TTC549 (cell line): ENCODE results near the gene HBD.
"Not testable (repeated sequence)": the region's sequence is repeated elsewhere in the genome, so short reads cannot be mapped to it uniquely, and the experiment has no call there.

Experiments used
- FAIRE-seq: peaks from 2 replicates; lab custom pipeline; 2012; peaks lifted over from hg19 to GRCh38; lab: Jason Lieb, UNC

Gene HBD

DNA sequence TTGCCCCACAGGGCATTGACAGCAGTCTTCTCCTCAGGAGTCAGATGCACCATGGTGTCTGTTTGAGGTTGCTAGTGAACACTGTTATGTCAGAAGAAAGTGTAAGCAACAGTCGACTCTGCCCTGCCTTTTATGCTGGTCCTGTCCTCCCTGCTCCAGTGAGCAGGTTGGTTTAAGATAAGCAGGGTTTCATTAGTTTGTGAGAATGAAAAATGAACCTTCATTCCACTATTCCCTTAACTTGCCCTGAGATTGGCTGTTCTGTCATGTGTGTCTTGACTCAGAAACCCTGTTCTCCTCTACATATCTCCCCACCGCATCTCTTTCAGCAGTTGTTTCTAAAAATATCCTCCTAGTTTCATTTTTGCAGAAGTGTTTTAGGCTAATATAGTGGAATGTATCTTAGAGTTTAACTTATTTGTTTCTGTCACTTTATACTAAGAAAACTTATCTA, at the start of gene HBD:
TSS of gene HBD (minus strand) at position 103 of the 454 bp plus-strand sequence. CDS start at position 53, 50 bp downstream.
- no peak for FAIRE-seq

DNA sequence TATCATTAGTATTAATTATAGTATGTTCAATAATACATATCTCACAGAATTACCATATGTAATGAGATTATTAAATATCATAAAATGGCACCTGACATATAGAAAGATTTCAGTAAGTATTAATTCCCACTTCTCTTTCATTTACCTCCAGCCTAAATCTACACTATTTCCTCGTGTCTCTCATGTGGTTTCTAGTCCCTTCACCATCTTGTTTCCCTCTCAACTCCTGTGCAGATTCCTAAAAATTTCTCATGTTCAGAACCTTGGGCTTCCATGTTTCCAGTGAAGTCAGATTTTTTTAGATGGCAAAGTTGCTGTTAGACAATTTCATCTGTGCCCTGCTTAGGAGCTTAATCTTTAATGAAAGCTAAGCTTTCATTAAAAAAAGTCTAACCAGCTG, 49.6 kb upstream of the HBD start:
- FAIRE-seq, result no peak

DNA sequence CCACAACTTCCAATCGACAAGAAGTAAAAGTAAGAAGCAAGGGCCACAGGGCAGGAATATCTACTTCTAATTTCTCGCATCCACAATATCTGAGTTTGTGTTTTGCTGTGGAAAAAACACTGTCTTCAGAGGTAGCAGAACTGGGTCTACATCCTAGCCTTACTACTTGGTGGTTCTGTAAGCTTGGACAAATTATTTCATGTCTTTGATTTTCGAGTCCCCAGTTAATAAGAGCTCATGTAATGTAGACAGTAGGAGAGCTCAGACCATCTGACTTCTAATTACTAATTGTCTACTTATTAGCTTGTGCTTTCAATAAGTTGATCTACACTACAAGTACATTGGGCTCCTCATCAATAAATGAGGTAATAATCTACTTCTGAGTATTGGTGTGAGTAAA, 48.8 kb upstream of the HBD start:
- FAIRE-seq, result no peak

DNA sequence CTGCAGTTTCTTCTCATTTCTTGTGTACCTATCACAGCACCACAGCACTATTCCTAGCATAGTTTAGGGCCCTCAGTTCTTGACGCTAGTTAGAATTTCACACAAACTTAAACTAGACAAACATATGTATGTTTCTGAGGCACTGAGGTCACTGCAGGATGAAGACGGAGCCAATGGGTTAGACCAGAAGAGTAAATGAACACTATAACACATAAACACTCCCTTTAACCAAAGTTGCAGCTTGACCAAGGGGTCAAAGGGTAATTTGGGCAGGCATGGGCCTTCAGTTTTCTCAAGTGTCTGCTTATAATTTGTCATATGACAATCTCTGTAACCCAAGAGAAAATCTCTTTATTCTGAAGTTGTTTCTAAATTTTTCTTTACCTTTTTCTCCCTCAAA, 48.3 kb upstream of the HBD start:
- no peak for FAIRE-seq

DNA sequence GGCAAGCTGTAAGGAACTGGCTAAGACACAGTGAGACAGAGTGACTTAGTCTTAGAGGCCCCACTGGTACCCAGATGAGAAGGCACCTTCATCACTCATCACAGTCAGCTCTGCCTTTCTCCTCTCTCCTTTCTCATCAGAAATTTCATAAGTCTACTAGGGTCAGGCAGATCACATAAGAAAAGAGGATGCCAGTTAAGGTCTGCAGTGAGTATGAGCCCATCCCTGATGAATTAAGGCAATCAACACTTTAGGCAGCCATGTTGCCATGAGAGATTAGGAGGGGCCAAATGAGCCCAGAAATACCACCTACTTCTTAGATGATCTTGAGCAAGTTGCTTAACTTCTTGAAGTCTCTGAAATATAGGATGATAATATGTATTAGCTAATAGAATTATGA, 47.3 kb upstream of the HBD start:
- FAIRE-seq, result no peak

DNA sequence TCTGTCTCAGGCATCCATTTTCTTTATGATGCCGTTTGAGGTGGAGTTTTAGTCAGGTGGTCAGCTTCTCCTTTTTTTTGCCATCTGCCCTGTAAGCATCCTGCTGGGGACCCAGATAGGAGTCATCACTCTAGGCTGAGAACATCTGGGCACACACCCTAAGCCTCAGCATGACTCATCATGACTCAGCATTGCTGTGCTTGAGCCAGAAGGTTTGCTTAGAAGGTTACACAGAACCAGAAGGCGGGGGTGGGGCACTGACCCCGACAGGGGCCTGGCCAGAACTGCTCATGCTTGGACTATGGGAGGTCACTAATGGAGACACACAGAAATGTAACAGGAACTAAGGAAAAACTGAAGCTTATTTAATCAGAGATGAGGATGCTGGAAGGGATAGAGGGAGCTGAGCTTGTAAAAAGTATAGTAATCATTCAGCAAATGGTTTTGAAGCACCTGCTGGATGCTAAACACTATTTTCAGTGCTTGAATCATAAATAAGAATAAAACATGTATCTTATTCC, 46.4 kb upstream of the HBD start:
- FAIRE-seq, result no peak

DNA sequence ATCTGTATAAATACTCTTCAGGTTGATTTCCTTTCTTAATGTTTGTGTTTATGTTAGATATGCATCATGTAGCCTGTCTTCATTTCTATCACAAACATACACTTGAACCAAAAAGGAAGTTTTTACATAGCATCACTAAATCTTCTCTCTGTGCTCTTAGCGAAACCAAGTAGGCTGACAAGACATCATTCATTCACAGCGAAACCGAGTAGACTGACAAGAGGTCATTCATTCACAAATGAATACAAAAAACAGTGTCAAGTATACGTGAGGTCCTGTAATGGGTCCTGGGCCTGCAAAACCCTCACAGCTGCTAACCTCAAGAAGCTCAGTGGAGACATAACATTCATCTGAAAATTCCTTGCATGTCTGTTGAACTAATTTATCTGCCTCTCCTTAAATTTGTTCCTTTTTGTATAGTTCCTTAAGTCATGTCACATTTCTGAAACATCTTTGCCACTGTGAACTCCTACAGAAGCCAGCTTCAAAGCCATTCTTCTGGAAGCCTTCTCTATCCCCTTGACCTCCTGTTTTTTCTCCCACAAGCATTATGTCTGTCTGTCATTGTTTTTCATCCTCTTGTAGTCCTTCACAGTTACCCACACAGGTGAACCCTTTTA, 45.3 kb upstream of the HBD start:
- no peak for FAIRE-seq

DNA sequence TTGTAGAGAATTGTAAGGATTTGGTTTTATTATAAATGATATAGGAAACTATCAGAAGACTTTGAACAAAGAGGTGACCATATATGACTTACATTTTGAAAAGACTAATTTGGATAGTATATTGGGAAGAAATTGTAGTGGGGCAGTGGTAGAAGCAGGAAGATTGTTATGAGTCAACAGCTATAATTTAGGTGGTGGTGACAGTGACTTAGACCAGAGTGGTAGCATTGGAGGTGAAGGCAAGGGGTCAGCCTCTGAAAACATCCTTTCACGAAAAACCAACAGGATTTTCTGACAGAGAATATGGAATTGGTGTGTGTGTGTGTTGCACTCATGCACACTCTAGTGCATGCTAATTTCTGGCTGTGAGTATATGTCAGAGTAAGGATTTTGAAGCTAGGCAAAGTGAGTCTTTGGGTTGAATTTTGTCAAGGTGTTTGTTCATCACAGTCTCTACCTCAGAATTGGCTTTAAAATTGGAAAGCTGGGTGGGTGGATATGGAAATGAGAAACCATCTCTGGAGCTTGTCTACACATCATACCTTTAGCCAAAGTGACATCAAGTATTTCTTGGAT, 43.6 kb upstream of the HBD start:
- no peak for FAIRE-seq

DNA sequence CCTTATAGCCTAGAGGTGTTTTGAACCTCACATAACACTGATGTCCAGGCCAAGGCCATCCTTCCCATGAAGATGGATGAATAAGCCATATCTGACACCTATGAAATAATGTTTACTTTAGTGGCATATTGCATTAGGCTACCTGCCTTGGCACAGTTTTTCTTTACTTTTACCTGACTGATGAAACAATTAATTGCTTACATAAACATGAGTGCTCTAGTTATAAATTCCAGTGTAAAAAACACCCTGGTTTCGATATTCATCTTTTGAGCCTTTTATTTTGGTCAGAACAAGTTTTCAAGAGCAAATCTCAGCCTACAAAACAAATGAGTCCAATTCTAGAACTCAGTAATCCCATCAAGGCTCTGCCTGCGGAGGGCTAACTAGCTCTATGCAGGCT, 42.4 kb upstream of the HBD start:
- FAIRE-seq, result no peak

DNA sequence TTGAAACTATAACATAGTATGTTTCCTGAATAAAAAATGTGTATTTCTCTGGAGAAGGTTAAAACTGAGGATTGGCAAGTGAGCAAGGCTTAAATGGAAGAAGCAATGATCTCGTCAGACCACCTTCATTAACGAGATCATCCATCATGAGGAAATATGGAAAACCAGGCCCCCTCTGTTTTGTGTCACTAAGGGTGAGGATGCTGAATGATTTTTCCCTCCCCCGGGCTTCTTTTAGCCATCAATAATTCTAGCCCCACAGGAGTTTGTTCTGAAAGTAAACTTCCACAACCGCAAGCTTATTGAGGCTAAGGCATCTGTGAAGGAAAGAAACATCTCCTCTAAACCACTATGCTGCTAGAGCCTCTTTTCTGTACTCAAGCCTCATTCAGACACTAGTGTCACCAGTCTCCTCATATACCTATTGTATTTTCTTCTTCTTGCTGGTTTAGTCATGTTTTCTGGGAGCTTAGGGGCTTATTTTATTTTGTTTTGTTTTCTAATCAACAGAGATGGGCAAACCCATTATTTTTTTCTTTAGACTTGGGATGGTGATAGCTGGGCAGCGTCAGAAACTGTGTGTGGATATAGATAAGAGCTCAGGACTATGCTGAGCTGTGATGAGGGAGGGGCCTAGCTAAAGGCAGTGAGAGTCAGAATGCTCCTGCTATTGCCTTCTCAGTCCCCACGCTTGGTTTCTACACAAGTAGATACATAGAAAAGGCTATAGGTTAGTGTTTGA, 41.3 kb upstream of the HBD start:
- FAIRE-seq, result no peak

DNA sequence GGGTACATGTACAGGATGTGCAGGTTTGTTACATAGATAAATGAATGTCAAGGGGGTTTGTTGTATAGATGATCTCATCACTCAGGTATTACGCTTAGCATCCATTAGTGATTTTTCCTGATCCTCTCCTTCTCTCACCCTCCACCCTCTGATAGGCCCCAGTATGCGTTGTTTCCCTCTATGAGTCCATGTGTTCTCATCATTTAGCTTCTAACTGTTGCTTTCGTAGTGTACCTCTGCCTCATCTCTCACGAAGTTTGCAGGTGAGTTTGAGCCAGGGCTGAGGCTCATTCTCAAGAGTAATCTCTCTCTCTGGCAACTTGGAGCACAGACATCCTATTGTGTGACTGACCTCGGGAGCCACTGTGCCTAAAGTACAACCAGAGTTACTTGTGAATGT, 40.1 kb upstream of the HBD start:
- no peak for FAIRE-seq

DNA sequence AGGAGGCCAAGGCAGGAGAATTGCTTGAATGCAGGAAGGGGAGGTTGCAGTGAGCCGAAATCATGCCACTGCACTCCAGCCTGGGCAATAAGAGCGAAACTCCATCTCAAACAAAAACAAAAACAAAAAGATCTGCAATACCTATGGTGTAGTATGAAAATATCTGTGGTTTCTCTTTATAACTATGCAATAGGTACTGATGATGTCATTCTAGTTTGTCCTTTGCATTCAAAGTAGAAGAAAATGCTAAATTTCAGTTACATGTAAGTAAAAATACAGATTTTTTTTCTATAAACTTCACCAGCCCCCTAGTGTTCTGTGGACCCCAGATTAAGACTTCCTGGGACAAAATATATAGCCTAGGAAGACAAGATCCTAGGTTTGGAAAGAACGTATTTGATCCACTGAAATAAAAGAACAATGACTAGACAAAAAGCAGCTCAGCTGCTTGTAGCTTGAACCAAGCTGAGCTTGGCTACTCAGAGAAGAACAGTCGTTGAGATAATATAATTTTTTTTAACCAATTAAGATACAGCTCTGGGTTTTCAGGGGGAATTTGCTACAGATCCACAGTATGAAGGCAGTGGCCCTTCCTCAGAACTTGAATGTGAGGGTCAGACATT, 38.2 kb upstream of the HBD start:
- no peak for FAIRE-seq

DNA sequence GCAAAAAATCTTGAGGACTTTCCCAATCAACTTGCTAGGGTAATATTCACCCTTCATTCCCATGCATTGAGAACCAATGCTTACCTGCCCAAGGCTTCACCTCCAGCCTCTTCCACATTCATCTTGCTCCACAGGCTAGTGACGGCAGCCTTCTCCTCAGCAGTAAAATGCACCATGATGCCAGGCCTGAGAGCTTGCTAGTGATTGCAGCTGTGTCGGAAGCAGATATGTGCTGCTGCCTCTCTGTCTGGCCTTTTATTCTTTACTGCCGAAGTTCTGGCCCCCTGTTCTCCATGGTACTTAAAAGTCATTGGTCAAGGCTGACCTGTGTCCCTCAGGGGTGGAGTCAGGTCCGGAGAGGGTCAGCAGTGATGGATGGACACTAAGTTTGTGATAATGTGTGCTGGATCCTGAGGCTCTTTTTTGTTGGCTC, 35.4 kb upstream of the HBD start, which contains the start of gene HBE1:
TSS of gene HBE1 (minus strand) at position 231 of the 433 bp plus-strand sequence. CDS start at position 176, 55 bp downstream.
- FAIRE-seq, result no peak

DNA sequence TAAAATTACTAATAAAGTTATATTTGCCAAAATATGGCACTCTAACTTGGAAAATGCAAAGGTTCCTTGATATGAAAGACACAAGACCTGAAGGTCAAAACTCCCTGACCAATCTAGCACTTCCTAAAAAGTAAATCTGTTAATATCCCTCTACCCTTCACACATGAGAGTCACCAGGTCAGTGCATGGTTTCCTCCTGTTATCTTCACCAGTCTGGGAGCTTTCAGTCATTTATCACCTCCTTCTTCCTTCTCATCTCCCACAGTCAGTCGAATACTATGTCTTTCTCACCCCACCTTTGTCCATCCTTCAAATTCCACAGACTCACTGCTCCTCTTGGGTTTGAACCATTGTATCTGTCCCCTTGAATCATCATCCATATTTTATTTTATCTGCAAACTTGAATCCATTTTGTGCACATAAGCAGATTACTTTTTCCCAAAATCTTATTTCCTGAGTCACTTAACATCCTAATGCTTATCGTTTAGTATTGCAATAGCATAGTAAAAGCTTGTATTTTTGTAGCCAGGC, 32.8 kb upstream of the HBD start:
- no peak for FAIRE-seq

DNA sequence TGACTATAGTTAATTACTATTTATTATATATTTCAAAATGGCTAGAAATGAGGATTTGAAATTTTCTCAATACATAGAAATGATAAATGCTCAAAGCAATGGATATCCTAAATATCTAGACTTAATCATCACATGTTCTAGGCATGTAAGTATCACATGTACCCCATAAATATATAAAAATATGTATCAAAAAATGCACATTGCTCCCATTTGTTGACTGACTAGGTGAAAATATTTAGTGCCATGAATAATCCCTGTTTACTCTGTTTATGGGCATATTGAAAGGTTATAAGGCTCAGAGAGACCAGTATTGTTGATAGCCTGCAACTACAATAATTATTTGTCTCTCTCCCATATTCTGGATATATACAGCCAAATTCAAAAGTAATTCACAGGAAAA, 32.3 kb upstream of the HBD start:
- FAIRE-seq, result no peak

DNA sequence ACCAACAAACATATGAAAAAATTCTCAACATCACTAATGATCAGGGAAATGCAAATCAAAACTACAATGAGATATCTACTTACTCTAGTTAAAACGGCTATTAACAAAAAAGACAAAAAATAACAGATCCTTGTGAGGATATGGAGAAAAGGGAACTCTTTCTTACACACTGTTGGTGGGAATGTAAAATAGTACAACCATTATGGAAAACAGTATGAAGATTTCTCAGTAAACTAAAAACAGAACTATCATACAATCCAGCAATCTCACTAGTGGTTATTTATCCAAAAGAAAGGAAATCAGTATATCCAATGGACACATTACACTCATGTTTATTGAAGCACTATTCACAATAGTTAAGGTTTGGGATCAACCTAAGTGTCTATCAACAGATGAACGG, 31.5 kb upstream of the HBD start:
- FAIRE-seq, result no peak

DNA sequence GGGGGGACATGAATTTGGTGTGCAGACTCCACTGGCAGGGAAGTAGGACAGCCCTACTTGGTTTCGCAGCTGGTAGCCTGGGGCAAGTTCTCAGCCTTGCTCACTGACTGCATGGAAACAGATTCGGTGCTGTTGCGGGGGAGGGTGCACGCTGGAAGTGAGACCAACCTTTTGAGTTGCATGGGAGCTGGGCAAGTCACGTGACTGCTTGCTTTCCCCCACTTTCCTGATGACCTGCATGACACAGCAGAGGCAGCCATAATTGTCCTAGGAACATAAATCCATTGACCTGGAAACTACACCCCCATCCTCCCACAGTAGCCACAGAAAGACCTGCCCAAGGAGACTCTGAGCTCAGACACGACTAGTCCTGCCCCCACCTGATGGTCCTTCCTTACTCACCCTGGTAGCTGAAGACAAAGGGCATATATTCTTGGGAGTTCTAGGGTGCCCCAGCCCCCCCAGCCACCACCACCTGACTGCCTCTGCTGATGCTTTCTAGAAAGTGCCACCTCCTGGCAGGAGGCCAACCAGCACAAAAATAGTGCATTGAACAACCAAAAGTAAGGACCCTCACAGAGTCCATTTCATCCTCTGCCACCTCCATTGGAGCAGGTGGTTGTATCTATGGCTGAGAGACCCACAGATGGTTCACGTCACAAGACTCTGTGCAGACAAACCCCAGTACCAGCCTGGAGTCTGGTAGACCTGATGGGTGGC, 24.4 kb upstream of the HBD start:
- no peak for FAIRE-seq

DNA sequence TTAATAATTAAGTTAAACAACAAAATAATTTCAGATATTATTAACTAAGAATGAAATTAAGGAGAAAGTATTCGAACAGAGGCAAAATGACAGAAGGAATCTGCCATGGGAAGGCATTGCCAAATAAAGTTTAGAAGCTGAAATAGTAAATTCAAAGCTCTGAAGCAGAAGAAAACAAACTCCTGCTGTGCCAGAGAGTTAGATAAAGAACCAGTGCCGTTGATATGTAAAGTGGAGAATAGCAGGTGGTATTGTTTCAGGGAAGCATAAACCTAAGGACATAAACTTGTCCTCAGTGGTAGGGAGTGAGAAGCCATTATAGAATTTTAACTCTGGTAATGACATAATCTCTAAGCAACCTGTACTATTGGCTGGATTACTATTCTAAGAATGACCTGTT, 23.0 kb upstream of the HBD start:
- FAIRE-seq, result no peak

DNA sequence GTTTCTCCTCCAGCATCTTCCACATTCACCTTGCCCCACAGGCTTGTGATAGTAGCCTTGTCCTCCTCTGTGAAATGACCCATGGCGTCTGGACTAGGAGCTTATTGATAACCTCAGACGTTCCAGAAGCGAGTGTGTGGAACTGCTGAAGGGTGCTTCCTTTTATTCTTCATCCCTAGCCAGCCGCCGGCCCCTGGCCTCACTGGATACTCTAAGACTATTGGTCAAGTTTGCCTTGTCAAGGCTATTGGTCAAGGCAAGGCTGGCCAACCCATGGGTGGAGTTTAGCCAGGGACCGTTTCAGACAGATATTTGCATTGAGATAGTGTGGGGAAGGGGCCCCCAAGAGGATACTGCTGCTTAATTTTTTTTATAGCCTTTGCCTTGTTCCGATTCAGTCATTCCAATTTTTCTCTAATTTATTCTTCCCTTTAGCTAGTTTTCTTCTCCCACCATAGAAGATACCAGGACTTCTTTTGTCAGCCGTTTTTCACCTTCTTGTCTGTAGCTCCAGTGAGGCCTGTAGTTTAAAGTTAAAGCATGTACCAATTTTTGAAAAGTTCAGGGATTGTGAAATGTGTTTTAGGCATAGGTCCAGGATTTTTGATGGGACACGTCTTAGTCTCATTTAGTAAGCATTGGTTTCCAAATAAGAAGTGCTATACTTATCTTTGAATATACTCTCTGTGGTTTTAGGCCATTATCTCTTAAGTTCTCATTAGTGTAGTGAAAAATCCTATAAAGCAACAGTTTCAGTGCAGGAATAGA, 20.5 kb upstream of the HBD start, which contains the start of gene HBG2:
TSS of gene HBG2 (minus strand) at position 136 of the 768 bp plus-strand sequence. CDS start at position 83, 53 bp downstream.
- not testable (repeated sequence) for FAIRE-seq

DNA sequence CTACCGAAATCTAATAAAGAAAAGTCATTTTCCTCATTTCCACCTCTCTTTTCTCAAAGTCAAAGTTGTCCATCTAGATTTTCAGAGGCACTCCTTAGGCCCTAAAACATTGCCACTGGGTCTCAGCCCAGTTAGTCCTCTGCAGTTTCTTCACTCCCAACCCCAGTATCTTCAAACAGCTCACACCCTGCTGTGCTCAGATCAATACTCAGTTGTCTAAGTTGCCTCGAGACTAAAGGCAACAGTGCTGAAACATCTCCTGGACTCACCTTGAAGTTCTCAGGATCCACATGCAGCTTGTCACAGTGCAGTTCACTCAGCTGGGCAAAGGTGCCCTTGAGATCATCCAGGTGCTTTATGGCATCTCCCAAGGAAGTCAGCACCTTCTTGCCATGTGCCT, 19.7 kb upstream of the HBD start:
- FAIRE-seq, result not testable (repeated sequence)

DNA sequence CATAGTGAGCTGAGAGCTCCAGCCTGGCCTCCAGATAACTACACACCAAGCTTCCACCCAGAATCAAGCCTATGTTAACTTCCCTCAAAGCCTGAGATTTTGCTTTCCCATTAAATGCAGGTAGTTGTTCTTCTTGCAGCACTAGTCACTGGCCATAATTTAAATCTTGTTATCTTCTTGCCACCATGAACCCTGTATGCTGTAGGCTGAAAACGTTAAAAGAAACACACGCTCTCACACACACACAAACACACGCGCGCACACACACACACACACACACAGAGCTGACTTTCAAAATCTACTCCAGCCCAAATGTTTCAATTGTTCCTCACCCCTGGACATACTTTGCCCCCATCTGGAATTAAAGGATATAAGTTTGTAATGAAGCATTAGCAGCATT, 19.2 kb upstream of the HBD start:
- FAIRE-seq, result not testable (repeated sequence)
